ENCODE results near the gene CCNB1IP1.
"Not testable (repeated sequence)": the region's sequence is repeated elsewhere in the genome, so short reads cannot be mapped to it uniquely, and the experiment has no call there.

The CCNB1IP1 gene

GRCh38 chr14:20332788-20333493 is at the start of gene CCNB1IP1:
TSS of gene CCNB1IP1 (minus strand) at chr14:20333279. CDS start at chr14:20316523, 16,756 bp downstream.
- peak; percentile 74 for DNase-seq

GRCh38 chr14:20382526-20382925 is 49.4 kb upstream of the CCNB1IP1 start:
- no peak for DNase-seq

GRCh38 chr14:20381341-20381740 is 48.3 kb upstream of the CCNB1IP1 start:
- peak; percentile 10 for DNase-seq

GRCh38 chr14:20380681-20381080 is 47.6 kb upstream of the CCNB1IP1 start:
- DNase-seq: no peak

- no peak for DNase-seq
Observed at GRCh38 chr14:20379743-20380142, 46.7 kb upstream of the CCNB1IP1 start.

- DNase-seq: no peak
Observed at GRCh38 chr14:20377171-20377570, 44.1 kb upstream of the CCNB1IP1 start.

GRCh38 chr14:20376071-20376588 is 43.1 kb upstream of the CCNB1IP1 start:
- no peak for DNase-seq

GRCh38 chr14:20375471-20375870 is 42.4 kb upstream of the CCNB1IP1 start:
- no peak for DNase-seq

GRCh38 chr14:20372796-20373195 is 39.7 kb upstream of the CCNB1IP1 start:
- no peak for DNase-seq

GRCh38 chr14:20365928-20366327 is 32.8 kb upstream of the CCNB1IP1 start:
- no peak for DNase-seq

GRCh38 chr14:20358474-20358873 is 25.4 kb upstream of the CCNB1IP1 start:
- DNase-seq: not testable (repeated sequence)

GRCh38 chr14:20356422-20356821 is 23.3 kb upstream of the CCNB1IP1 start:
- no peak for DNase-seq

GRCh38 chr14:20350860-20351259 is 17.8 kb upstream of the CCNB1IP1 start:
- DNase-seq: no peak

GRCh38 chr14:20350282-20350681 is 17.2 kb upstream of the CCNB1IP1 start:
- no peak for DNase-seq

GRCh38 chr14:20347747-20348146 is 14.7 kb upstream of the CCNB1IP1 start:
- DNase-seq: no peak

GRCh38 chr14:20346713-20347112 is 13.6 kb upstream of the CCNB1IP1 start:
- no peak for DNase-seq

GRCh38 chr14:20345366-20345765 is 12.3 kb upstream of the CCNB1IP1 start:
- DNase-seq: no peak

GRCh38 chr14:20343862-20344220 is 10.8 kb upstream of the CCNB1IP1 start:
- no peak for DNase-seq

GRCh38 chr14:20343092-20343861 is 10.2 kb upstream of the CCNB1IP1 start, which contains the start of gene PARP2:
TSS of gene PARP2 (plus strand) at chr14:20343635. CDS start at chr14:20343642, 7 bp downstream.
- peak; percentile 96 for DNase-seq

- no peak for DNase-seq
Observed at GRCh38 chr14:20341646-20342045, 8.6 kb upstream of the CCNB1IP1 start.

- DNase-seq: not testable (repeated sequence)
Observed at GRCh38 chr14:20341032-20341431, 8.0 kb upstream of the CCNB1IP1 start.

- DNase-seq: no peak
Observed at GRCh38 chr14:20334017-20334416, 938 bp upstream of the CCNB1IP1 start.

GRCh38 chr14:20333494-20333841 is 389 bp upstream of the CCNB1IP1 start:
- DNase-seq: no peak

GRCh38 chr14:20332431-20332787 is 670 bp downstream of the CCNB1IP1 start:
- no peak for DNase-seq

Measured in activated effector memory CD4-positive, alpha-beta T cell treated with anti-CD3 and anti-CD28 coated beads, Interleukin-2, amount 50 U/mL, for 16 hours (primary cell).